GM12878 (cell line): Measurements from ENCODE around the gene WSCD1. TPM values are rescaled to one million over a fixed set of nuclear protein-coding genes. Genes with fewer than 3 reads are reported as not detected.

Experiments used
- ATAC-seq: fragments of 200-7000 bp; cut with Tn5 transposase; 3 replicates; pipeline ENCODE4 v1.9.1; 2020; ENCODE audit warnings: mild to moderate bottlenecking, moderate library complexity
- BruUV-seq: library from RNA; stranded (reverse); fragments of 400-500 nt; replicated peaks from 2 replicates; lab custom pipeline; 2021; lab: Mats Ljungman, UMichigan
- CTCF ChIA-PET: fragments of 300-600 bp; sonication (Branson Sonifier 250); formaldehyde crosslinking; extraction: SDS; loops from one replicate; lab custom pipeline; 2021; ENCODE audit warnings: inconsistent platforms; lab: Yijun Ruan, JAX
- POLR2A ChIA-PET: fragments of 350-600 bp; formaldehyde crosslinking; extraction: SDS; loops from one replicate; lab custom pipeline; 2021; ENCODE audit warnings: inconsistent platforms; lab: Charles Lee
- RAD21 ChIA-PET: fragments of 300-600 bp; sonication (Branson Sonifier 250); formaldehyde crosslinking; loops from one replicate; lab custom pipeline; 2023; ENCODE audit warnings: antibody characterized with exemption; ENCODE audit not compliant: unreplicated experiment; lab: Charles Lee
- SMC1A ChIA-PET: fragments of 300-600 bp; sonication (Branson Sonifier 250); formaldehyde crosslinking; loops from one replicate; lab custom pipeline; 2023; ENCODE audit not compliant: unreplicated experiment, uncharacterized antibody; lab: Charles Lee
- DNase-seq: peaks from one replicate; pipeline ENCODE4 v3.0.0-alpha.2; 2011; ENCODE audit warnings: low read depth, low spot score
- FAIRE-seq: peaks from 3 replicates; lab custom pipeline; 2011; peaks lifted over from hg19 to GRCh38; lab: Jason Lieb, UNC
- H2AFZ ChIP-seq: 2 replicates; pipeline ENCODE4 v1.6.0; 2011; ENCODE audit warnings: low read depth, low read length, control low read depth; ENCODE audit not compliant: control insufficient read depth
- H3K27ac ChIP-seq: 2 replicates; pipeline ENCODE4 v1.5.1; 2011; ENCODE audit warnings: control low read depth; ENCODE audit not compliant: control insufficient read depth, insufficient read depth
- H3K27me3 ChIP-seq, 2 experiments: replicated peaks in 1 of 2; 2 replicates each; pipeline versions ENCODE4 v1.6.0 to v1.6.1; 2011; ENCODE audit warnings: low read length in 1 of 2; ENCODE audit not compliant: control insufficient read depth in 2 of 2, insufficient read depth in 2 of 2
- H3K36me3 ChIP-seq, 2 experiments: 2 replicates each; pipeline ENCODE4 v1.5.1; 2011; ENCODE audit warnings: low read length in 1 of 2; ENCODE audit not compliant: control insufficient read depth in 2 of 2, insufficient read depth in 2 of 2
- H3K4me1 ChIP-seq: 2 replicates; pipeline ENCODE4 v1.6.1; 2011; ENCODE audit warnings: mild to moderate bottlenecking, low read length, moderate library complexity, mixed read lengths; ENCODE audit not compliant: control insufficient read depth, insufficient read depth
- H3K4me2 ChIP-seq: 2 replicates; pipeline ENCODE4 v1.6.0; 2011; ENCODE audit warnings: control low read depth; ENCODE audit not compliant: control insufficient read depth, insufficient read depth
- H3K4me3 ChIP-seq: fragments of 200-600 bp; sonication (generic); 2 replicates; pipeline ENCODE4 v1.5.1; 2016
- H3K79me2 ChIP-seq: 2 replicates; pipeline ENCODE4 v1.6.0; 2011; ENCODE audit warnings: low read length; ENCODE audit not compliant: control insufficient read depth, insufficient read depth
- H3K9ac ChIP-seq: 2 replicates; pipeline ENCODE4 v1.8.0; 2011; ENCODE audit warnings: low read length, control low read depth, mixed read lengths; ENCODE audit not compliant: control insufficient read depth, insufficient read depth
- H3K9me3 ChIP-seq: replicated peaks from 3 replicates; pipeline ENCODE4 v1.5.1; 2011; ENCODE audit warnings: mild to moderate bottlenecking, low read length; ENCODE audit not compliant: control insufficient read depth, insufficient read depth
- H4K20me1 ChIP-seq: 2 replicates; pipeline ENCODE4 v1.6.0; 2011; ENCODE audit not compliant: control insufficient read depth, insufficient read depth
- MXI1 ChIP-seq: fragments of 150-350 bp; IDR thresholded peaks from 2 replicates; pipeline ENCODE4 v1.6.1; 2011; ENCODE audit warnings: low read depth, mild to moderate bottlenecking, inconsistent platforms, low read length, improper control_type of control experiment
- MYB ChIP-seq: fragments of 150-350 bp; IDR thresholded peaks from 2 replicates; pipeline ENCODE4 v1.6.1; 2014; ENCODE audit warnings: mild to moderate bottlenecking, low read depth, low read length, borderline replicate concordance
- NFXL1 ChIP-seq: fragments of 450-650 bp; IDR thresholded peaks from 2 replicates; pipeline ENCODE4 v1.6.1; 2017; ENCODE audit warnings: antibody characterized with exemption, mild to moderate bottlenecking, borderline replicate concordance
- PML ChIP-seq: IDR thresholded peaks from 2 replicates; pipeline ENCODE4 v1.6.1; 2012; ENCODE audit warnings: low read length, inconsistent platforms
- SMARCA5 ChIP-seq: fragments of 450-650 bp; IDR thresholded peaks from 2 replicates; pipeline ENCODE4 v1.6.1; 2017; ENCODE audit warnings: mild to moderate bottlenecking
- USF1 ChIP-seq: IDR thresholded peaks from 2 replicates; pipeline ENCODE4 v1.6.1; 2011; ENCODE audit warnings: borderline replicate concordance, low read depth, mild to moderate bottlenecking, moderate library complexity, mixed read lengths, low read length; ENCODE audit not compliant: insufficient read depth; ENCODE audit errors: extremely low read length
- WGBS: methylation state at CpG from one replicate; pipeline ENCODE4 v1.1.6; 2016; ENCODE audit warnings: low lambda C conversion rate; ENCODE audit not compliant: insufficient replicate concordance, insufficient coverage; ENCODE audit errors: missing lambda C conversion rate; 5-methylcytosine and 5-hydroxymethylcytosine counted together
- in situ Hi-C: fragments of 300-500 bp; cut with MboI; formaldehyde crosslinking; loops from 9 replicates; pipeline ENCODE4 v1.14.3; 2018; ENCODE audit warnings: mixed read lengths
- intact Hi-C: fragments of 100-400 bp; cut with micrococcal nuclease; formaldehyde crosslinking; loops from one replicate; pipeline ENCODE4 v1.14.2; 2022; ENCODE audit not compliant: unreplicated experiment
- polyA plus RNA-seq, 11 experiments: library from polyadenylated mRNA; depleted of rRNA in 4 of 11; unstranded in 6 of 11; stranded (reverse) in 5 of 11; fragments of >200 nt; fragmentation: Nextera tagmentation in 4 of 11; fragmentation: Illumina TruSeq in 1 of 11; extraction: Ambion mirVana in 4 of 11; extraction: Trizol in 1 of 11; gene quantifications; 1 replicate in 1 of 11; 2 replicates in 10 of 11; pipeline versions ENCODE4 v1.2.1 to v1.2.3, GENCODE V29; 2011 to 2016; ENCODE audit warnings: inconsistent platforms in 2 of 11, missing spikeins in 2 of 11, low read depth in 1 of 11
- total RNA-seq, 4 experiments: library from RNA; depleted of rRNA in 3 of 4; stranded (reverse); fragments of >200 nt in 3 of 4; fragmentation: Illumina TruSeq in 1 of 4; extraction: Trizol in 1 of 4; gene quantifications; 2 replicates each; pipeline versions ENCODE4 v1.2.1 to v1.2.3, GENCODE V29; 2013 to 2021
- TF ChIP-seq, protein P1 (sequence below): fragments of 450-650 bp; IDR thresholded peaks from 2 replicates; pipeline ENCODE4 v1.6.1; 2017; ENCODE audit warnings: mild to moderate bottlenecking, moderate library complexity
- TF ChIP-seq, protein P2 (sequence below): fragments of 450-650 bp; IDR thresholded peaks from 2 replicates; pipeline ENCODE4 v1.6.1; 2016; ENCODE audit warnings: mild to moderate bottlenecking, moderate library complexity, borderline replicate concordance
- TF ChIP-seq, protein P3 (sequence below): fragments of 450-650 bp; IDR thresholded peaks from 2 replicates; pipeline ENCODE4 v1.6.1; 2017; ENCODE audit warnings: antibody characterized with exemption, mild to moderate bottlenecking, moderate library complexity
- TF ChIP-seq, protein P4 (sequence below): fragments of 450-650 bp; IDR thresholded peaks from 2 replicates; pipeline ENCODE4 v1.6.1; 2016; ENCODE audit warnings: mild to moderate bottlenecking

WSCD1 gene
- total and polyA plus RNA-seq, 10 of the 15 experiments (the other 5 are each of a cell fraction or from before 2014, with no cell fraction given): 0.01 to 0.16 TPM; not detected in 8

DNA sequence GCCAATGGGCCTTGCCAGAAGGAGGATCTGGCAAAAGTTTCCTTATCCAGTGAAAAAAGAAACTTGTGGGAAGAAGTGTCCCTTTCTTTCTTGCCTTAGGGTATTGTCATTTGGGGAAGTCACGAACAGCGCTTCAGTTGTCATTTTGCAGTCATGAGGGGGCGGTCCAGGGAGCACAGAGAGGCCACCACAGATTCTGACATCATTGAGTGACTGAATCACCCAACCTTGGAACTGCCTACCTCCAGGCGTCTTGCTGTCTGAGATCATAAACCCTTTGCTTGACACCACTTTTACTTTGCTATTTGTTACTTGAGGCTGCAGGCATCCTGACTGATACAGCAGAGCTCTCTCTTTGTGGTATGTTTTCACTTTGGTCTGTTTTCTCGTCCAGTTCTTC lies 3.1 kb upstream of the WSCD1 start:
- H3K36me3 ChIP-seq: no peaks in the 10 kb centered on the region
- 4% methylated on average over 3 of the region's 5 CpGs for WGBS
- DNase-seq: no peak
- no peaks in the 10 kb centered on the region for H4K20me1 ChIP-seq
- H3K27me3 ChIP-seq: peaks cover 0 to 10% of the 10 kb centered on the region in 2 experiments; a peak in 2 of 4 replicates
- no peaks in the 10 kb centered on the region for H3K79me2 ChIP-seq
- POLR2A ChIA-PET: no interaction called here
- no peak overlapping the region for H3K4me3 ChIP-seq
- H3K4me2 ChIP-seq: no peak overlapping the region
- H3K4me1 ChIP-seq: no peaks in the 10 kb centered on the region
- H3K9me3 ChIP-seq: no peaks in the 10 kb centered on the region
- intact Hi-C loops: no loop called here
- no peak for FAIRE-seq
- no peak for ATAC-seq
- in situ Hi-C loops: no loop called here
- BruUV-seq: no TSS peak
- RAD21 ChIA-PET: no interaction called here
- no peak overlapping the region for H3K9ac ChIP-seq
- H3K27ac ChIP-seq: no peak overlapping the region
- CTCF ChIA-PET: no interaction called here
- SMC1A ChIA-PET: no interaction called here
- no peak overlapping the region for H2AFZ ChIP-seq
- TF ChIP-seq SMARCA5 (no peak), NFXL1 (no peak), MXI1 (no peak), USF1 (no peak), MYB (no peak), PML (no peak)
- TF ChIP-seq, protein P1, sequence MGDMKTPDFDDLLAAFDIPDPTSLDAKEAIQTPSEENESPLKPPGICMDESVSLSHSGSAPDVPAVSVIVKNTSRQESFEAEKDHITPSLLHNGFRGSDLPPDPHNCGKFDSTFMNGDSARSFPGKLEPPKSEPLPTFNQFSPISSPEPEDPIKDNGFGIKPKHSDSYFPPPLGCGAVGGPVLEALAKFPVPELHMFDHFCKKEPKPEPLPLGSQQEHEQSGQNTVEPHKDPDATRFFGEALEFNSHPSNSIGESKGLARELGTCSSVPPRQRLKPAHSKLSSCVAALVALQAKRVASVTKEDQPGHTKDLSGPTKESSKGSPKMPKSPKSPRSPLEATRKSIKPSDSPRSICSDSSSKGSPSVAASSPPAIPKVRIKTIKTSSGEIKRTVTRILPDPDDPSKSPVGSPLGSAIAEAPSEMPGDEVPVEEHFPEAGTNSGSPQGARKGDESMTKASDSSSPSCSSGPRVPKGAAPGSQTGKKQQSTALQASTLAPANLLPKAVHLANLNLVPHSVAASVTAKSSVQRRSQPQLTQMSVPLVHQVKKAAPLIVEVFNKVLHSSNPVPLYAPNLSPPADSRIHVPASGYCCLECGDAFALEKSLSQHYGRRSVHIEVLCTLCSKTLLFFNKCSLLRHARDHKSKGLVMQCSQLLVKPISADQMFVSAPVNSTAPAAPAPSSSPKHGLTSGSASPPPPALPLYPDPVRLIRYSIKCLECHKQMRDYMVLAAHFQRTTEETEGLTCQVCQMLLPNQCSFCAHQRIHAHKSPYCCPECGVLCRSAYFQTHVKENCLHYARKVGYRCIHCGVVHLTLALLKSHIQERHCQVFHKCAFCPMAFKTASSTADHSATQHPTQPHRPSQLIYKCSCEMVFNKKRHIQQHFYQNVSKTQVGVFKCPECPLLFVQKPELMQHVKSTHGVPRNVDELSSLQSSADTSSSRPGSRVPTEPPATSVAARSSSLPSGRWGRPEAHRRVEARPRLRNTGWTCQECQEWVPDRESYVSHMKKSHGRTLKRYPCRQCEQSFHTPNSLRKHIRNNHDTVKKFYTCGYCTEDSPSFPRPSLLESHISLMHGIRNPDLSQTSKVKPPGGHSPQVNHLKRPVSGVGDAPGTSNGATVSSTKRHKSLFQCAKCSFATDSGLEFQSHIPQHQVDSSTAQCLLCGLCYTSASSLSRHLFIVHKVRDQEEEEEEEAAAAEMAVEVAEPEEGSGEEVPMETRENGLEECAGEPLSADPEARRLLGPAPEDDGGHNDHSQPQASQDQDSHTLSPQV: no peak
- TF ChIP-seq, protein P2, sequence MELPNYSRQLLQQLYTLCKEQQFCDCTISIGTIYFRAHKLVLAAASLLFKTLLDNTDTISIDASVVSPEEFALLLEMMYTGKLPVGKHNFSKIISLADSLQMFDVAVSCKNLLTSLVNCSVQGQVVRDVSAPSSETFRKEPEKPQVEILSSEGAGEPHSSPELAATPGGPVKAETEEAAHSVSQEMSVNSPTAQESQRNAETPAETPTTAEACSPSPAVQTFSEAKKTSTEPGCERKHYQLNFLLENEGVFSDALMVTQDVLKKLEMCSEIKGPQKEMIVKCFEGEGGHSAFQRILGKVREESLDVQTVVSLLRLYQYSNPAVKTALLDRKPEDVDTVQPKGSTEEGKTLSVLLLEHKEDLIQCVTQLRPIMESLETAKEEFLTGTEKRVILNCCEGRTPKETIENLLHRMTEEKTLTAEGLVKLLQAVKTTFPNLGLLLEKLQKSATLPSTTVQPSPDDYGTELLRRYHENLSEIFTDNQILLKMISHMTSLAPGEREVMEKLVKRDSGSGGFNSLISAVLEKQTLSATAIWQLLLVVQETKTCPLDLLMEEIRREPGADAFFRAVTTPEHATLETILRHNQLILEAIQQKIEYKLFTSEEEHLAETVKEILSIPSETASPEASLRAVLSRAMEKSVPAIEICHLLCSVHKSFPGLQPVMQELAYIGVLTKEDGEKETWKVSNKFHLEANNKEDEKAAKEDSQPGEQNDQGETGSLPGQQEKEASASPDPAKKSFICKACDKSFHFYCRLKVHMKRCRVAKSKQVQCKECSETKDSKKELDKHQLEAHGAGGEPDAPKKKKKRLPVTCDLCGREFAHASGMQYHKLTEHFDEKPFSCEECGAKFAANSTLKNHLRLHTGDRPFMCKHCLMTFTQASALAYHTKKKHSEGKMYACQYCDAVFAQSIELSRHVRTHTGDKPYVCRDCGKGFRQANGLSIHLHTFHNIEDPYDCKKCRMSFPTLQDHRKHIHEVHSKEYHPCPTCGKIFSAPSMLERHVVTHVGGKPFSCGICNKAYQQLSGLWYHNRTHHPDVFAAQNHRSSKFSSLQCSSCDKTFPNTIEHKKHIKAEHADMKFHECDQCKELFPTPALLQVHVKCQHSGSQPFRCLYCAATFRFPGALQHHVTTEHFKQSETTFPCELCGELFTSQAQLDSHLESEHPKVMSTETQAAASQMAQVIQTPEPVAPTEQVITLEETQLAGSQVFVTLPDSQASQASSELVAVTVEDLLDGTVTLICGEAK: no peak
- TF ChIP-seq, protein P3, sequence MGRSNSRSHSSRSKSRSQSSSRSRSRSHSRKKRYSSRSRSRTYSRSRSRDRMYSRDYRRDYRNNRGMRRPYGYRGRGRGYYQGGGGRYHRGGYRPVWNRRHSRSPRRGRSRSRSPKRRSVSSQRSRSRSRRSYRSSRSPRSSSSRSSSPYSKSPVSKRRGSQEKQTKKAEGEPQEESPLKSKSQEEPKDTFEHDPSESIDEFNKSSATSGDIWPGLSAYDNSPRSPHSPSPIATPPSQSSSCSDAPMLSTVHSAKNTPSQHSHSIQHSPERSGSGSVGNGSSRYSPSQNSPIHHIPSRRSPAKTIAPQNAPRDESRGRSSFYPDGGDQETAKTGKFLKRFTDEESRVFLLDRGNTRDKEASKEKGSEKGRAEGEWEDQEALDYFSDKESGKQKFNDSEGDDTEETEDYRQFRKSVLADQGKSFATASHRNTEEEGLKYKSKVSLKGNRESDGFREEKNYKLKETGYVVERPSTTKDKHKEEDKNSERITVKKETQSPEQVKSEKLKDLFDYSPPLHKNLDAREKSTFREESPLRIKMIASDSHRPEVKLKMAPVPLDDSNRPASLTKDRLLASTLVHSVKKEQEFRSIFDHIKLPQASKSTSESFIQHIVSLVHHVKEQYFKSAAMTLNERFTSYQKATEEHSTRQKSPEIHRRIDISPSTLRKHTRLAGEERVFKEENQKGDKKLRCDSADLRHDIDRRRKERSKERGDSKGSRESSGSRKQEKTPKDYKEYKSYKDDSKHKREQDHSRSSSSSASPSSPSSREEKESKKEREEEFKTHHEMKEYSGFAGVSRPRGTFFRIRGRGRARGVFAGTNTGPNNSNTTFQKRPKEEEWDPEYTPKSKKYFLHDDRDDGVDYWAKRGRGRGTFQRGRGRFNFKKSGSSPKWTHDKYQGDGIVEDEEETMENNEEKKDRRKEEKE: no peak
- TF ChIP-seq, protein P4, sequence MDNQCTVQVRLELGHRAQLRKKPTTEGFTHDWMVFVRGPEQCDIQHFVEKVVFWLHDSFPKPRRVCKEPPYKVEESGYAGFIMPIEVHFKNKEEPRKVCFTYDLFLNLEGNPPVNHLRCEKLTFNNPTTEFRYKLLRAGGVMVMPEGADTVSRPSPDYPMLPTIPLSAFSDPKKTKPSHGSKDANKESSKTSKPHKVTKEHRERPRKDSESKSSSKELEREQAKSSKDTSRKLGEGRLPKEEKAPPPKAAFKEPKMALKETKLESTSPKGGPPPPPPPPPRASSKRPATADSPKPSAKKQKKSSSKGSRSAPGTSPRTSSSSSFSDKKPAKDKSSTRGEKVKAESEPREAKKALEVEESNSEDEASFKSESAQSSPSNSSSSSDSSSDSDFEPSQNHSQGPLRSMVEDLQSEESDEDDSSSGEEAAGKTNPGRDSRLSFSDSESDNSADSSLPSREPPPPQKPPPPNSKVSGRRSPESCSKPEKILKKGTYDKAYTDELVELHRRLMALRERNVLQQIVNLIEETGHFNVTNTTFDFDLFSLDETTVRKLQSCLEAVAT: no peak
